ENCODE data around the gene VEZT. TPM values are rescaled to one million over a fixed set of nuclear protein-coding genes. Genes with fewer than 3 reads are reported as not detected.

The VEZT gene
- total and polyA plus RNA-seq, 4 donors = 13.7 to 47.4 (median 22.0) TPM

- Histone ChIP-seq H3K9me3 (ENCODE audit: control insufficient read depth in 4 of 4, low read length in 3 of 4) (no peaks in the 10 kb centered on the region), H3K27me3 (ENCODE audit: control insufficient read depth in 4 of 4, insufficient read depth in 4 of 4, low read length in 3 of 4) (no peaks in the 10 kb centered on the region), H3K36me3 (ENCODE audit: control insufficient read depth in 4 of 4, insufficient read depth in 3 of 4, low read depth in 1 of 4, low read length in 3 of 4) (peaks cover 0 to 4% (median 2%) of the 10 kb centered on the region in 4 donors), H3K9ac (ENCODE audit: low read depth in 1 of 2, low read length in 2 of 2) (no peak overlapping the region), H3K4me1 (ENCODE audit: control insufficient read depth in 4 of 4, insufficient read depth in 4 of 4, low read length in 3 of 4) (peaks cover 2 to 4% (median 3%) of the 10 kb centered on the region in 4 donors), H3K4me3 (ENCODE audit: low read depth in 1 of 3, low read length in 3 of 3) (no peak overlapping the region), H3K27ac (ENCODE audit: low read depth in 1 of 2, low read length in 2 of 2) (no peak overlapping the region)
- no peak for DNase-seq (ENCODE audit: low spot score)
- TF ChIP-seq ZBTB33 (IDR thresholded peaks at IDR 0.05) = no peak
- TF ChIP-seq EGR1 (IDR thresholded peaks at IDR 0.05; ENCODE audit: low read depth in 2 of 2) = no peak
- TF ChIP-seq CTCF (IDR thresholded peaks at IDR 0.05; ENCODE audit: low read depth, low read length, missing input control) = no peak
- no peak for TF ChIP-seq NR2F2 (IDR thresholded peaks at IDR 0.05)
- TF ChIP-seq REST (IDR thresholded peaks at IDR 0.05) = no peak
- TF ChIP-seq RAD21 (IDR thresholded peaks at IDR 0.05) = no peak
- TF ChIP-seq HNF4G (IDR thresholded peaks at IDR 0.05) = no peak
- no peak for TF ChIP-seq RXRA (IDR thresholded peaks at IDR 0.05)
- TF ChIP-seq SP1 (IDR thresholded peaks at IDR 0.05) = no peak
- TF ChIP-seq GABPA (IDR thresholded peaks at IDR 0.05 in 1 of 2, conservative IDR thresholded peaks at IDR 0.05 in 1 of 2) = no peak
- 84% methylated on average over 4 of the region's 4 CpGs for WGBS
Observed at GRCh38 chr12:95243497-95244183, 26.0 kb downstream of the VEZT start.

GRCh38 chr12:95244350-95244749, 26.7 kb downstream of the VEZT start:
- H3K9ac ChIP-seq (ENCODE audit: low read depth in 1 of 2, low read length in 2 of 2) = no peak overlapping the region
- H3K36me3 ChIP-seq (ENCODE audit: control insufficient read depth in 4 of 4, insufficient read depth in 3 of 4, low read depth in 1 of 4, low read length in 3 of 4) = peaks cover 0 to 4% (median 2%) of the 10 kb centered on the region in 4 donors
- no peak overlapping the region for H3K27ac ChIP-seq (ENCODE audit: low read depth in 1 of 2, low read length in 2 of 2)
- H3K4me1 ChIP-seq (ENCODE audit: control insufficient read depth in 4 of 4, insufficient read depth in 4 of 4, low read length in 3 of 4) = peaks cover 1 to 3% (median 2%) of the 10 kb centered on the region in 4 donors
- no peaks in the 10 kb centered on the region for H3K9me3 ChIP-seq (ENCODE audit: control insufficient read depth in 4 of 4, low read length in 3 of 4)
- DNase-seq (ENCODE audit: low spot score) = no peak
- TF ChIP-seq TAF1 (conservative IDR thresholded peaks at IDR 0.05) = no peak
- no peak for TF ChIP-seq ATF3 (IDR thresholded peaks at IDR 0.05)
- no peak for TF ChIP-seq FOXA1 (IDR thresholded peaks at IDR 0.05)
- TF ChIP-seq RXRA (IDR thresholded peaks at IDR 0.05) = no peak
- TF ChIP-seq REST (IDR thresholded peaks at IDR 0.05) = no peak
- no peak for TF ChIP-seq JUND (IDR thresholded peaks at IDR 0.05)
- no peak for TF ChIP-seq RAD21 (IDR thresholded peaks at IDR 0.05)
- TF ChIP-seq NR2F2 (IDR thresholded peaks at IDR 0.05) = no peak
- TF ChIP-seq GABPA (IDR thresholded peaks at IDR 0.05 in 1 of 2, conservative IDR thresholded peaks at IDR 0.05 in 1 of 2) = no peak
- no peak for TF ChIP-seq HNF4G (IDR thresholded peaks at IDR 0.05)
- TF ChIP-seq MAX (IDR thresholded peaks at IDR 0.05) = no peak
- WGBS = 97% methylated on average over 3 of the region's 3 CpGs
- no peak overlapping the region for H3K4me3 ChIP-seq (ENCODE audit: low read depth in 1 of 3, low read length in 3 of 3)
- no peaks in the 10 kb centered on the region for H3K27me3 ChIP-seq (ENCODE audit: control insufficient read depth in 4 of 4, insufficient read depth in 4 of 4, low read length in 3 of 4)

Data from liver (tissue), 9 donors.